IMR-90 (cell line): ENCODE data around the gene ADARB2. TPM values are rescaled to one million over a fixed set of nuclear protein-coding genes. Genes with fewer than 3 reads are reported as not detected.

Experiments used
- ATAC-seq: fragments of 200-7000 bp; cut with Tn5 transposase; 2 replicates; pipeline ENCODE4 v1.9.1; 2020; ENCODE audit warnings: low read depth, mild to moderate bottlenecking, moderate library complexity
- BruUV-seq: library from RNA; stranded (reverse); fragments of 400-500 nt; replicated peaks from 2 replicates; lab custom pipeline; 2021; lab: Mats Ljungman, UMichigan
- CTCF ChIA-PET: fragments of 300-600 bp; formaldehyde crosslinking; extraction: SDS; loops from one replicate; lab custom pipeline; 2021; ENCODE audit warnings: antibody characterized with exemption; lab: Yijun Ruan, JAX
- POLR2A ChIA-PET: fragments of 300-600 bp; sonication (Branson Sonifier 250); formaldehyde crosslinking; loops from one replicate; lab custom pipeline; 2022; ENCODE audit warnings: antibody characterized with exemption; ENCODE audit not compliant: unreplicated experiment; lab: Charles Lee
- DNase-seq: peaks from one replicate; pipeline ENCODE4 v3.0.0; 2013
- H2AFZ ChIP-seq: replicated peaks from 2 replicates; pipeline ENCODE3; 2013; ENCODE audit warnings: low read length, mild to moderate bottlenecking; ENCODE audit not compliant: poor library complexity
- H2AK5ac ChIP-seq: 2 replicates; pipeline ENCODE4 v1.6.1; 2013; ENCODE audit warnings: low read depth, low read length, inconsistent platforms
- H2AK9ac ChIP-seq: replicated peaks from 2 replicates; pipeline ENCODE3; 2013; ENCODE audit warnings: mild to moderate bottlenecking, low read depth, low read length, moderate library complexity; ENCODE audit not compliant: poor library complexity
- H2BK120ac ChIP-seq: 2 replicates; pipeline ENCODE4 v1.6.1; 2013; ENCODE audit warnings: low read depth, low read length, inconsistent platforms
- H2BK15ac ChIP-seq: 3 replicates; pipeline ENCODE4 v1.6.1; 2013; ENCODE audit warnings: low read depth, low read length, inconsistent platforms
- H2BK20ac ChIP-seq: 2 replicates; pipeline ENCODE4 v1.6.1; 2013; ENCODE audit warnings: low read depth, mild to moderate bottlenecking, inconsistent platforms, low read length, moderate library complexity
- H2BK5ac ChIP-seq: 2 replicates; pipeline ENCODE4 v1.6.1; 2013; ENCODE audit warnings: mild to moderate bottlenecking, low read depth, low read length, inconsistent platforms; ENCODE audit not compliant: poor library complexity, severe bottlenecking
- H3K14ac ChIP-seq: replicated peaks from 2 replicates; pipeline ENCODE4 v1.6.1; 2013; ENCODE audit warnings: low read depth, low read length, inconsistent platforms
- H3K18ac ChIP-seq: 2 replicates; pipeline ENCODE4 v1.6.1; 2013; ENCODE audit warnings: low read depth, low read length, control low read depth
- H3K23ac ChIP-seq: 2 replicates; pipeline ENCODE4 v1.6.1; 2013; ENCODE audit warnings: low read depth, low read length, inconsistent platforms
- H3K27ac ChIP-seq: 2 replicates; pipeline ENCODE4 v1.5.1; 2013; ENCODE audit warnings: mild to moderate bottlenecking, control low read depth, low read length; ENCODE audit not compliant: insufficient read depth
- H3K27me3 ChIP-seq: 2 replicates; pipeline ENCODE4 v1.6.1; 2013; ENCODE audit warnings: low read length; ENCODE audit not compliant: control insufficient read depth, insufficient read depth
- H3K36me3 ChIP-seq: 2 replicates; pipeline ENCODE4 v1.6.1; 2013; ENCODE audit warnings: low read length, mixed read lengths; ENCODE audit not compliant: control insufficient read depth, insufficient read depth
- H3K4ac ChIP-seq: 2 replicates; pipeline ENCODE4 v1.6.1; 2013; ENCODE audit warnings: low read depth, low read length, inconsistent platforms
- H3K4me1 ChIP-seq: 2 replicates; pipeline ENCODE4 v1.6.1; 2013; ENCODE audit warnings: low read length, mixed read lengths; ENCODE audit not compliant: control insufficient read depth, insufficient read depth
- H3K4me2 ChIP-seq: 2 replicates; pipeline ENCODE4 v1.6.1; 2013; ENCODE audit warnings: low read depth, mild to moderate bottlenecking, control low read depth, low read length, moderate library complexity
- H3K4me3 ChIP-seq: 2 replicates; pipeline ENCODE4 v1.5.1; 2013; ENCODE audit warnings: low read depth, mild to moderate bottlenecking, control low read depth, low read length, moderate library complexity; ENCODE audit not compliant: insufficient read depth
- H3K56ac ChIP-seq: 2 replicates; pipeline ENCODE4 v1.6.1; 2013; ENCODE audit warnings: low read length, inconsistent platforms; ENCODE audit not compliant: insufficient read depth; ENCODE audit errors: extremely low read depth
- H3K79me1 ChIP-seq, 2 experiments: 2 replicates each; pipeline ENCODE4 v1.6.1; 2013; ENCODE audit warnings: low read length in 2 of 2, inconsistent platforms in 1 of 2, low read depth in 1 of 2
- H3K9ac ChIP-seq: 2 replicates; pipeline ENCODE4 v1.6.1; 2013; ENCODE audit warnings: low read depth, low read length, control low read depth
- H3K9me1 ChIP-seq: 2 replicates; pipeline ENCODE4 v1.6.1; 2013; ENCODE audit warnings: low read length, inconsistent platforms; ENCODE audit not compliant: insufficient read depth
- H3K9me3 ChIP-seq: 2 replicates; pipeline ENCODE4 v1.6.1; 2013; ENCODE audit warnings: low read length; ENCODE audit not compliant: control insufficient read depth, insufficient read depth
- H4K20me1 ChIP-seq: 2 replicates; pipeline ENCODE4 v1.6.1; 2013; ENCODE audit warnings: low read length, inconsistent platforms; ENCODE audit not compliant: insufficient read depth
- H4K5ac ChIP-seq: 2 replicates; pipeline ENCODE4 v1.6.1; 2013; ENCODE audit warnings: mild to moderate bottlenecking, low read depth, low read length, control low read depth
- H4K8ac ChIP-seq, 2 experiments: 2 replicates each; pipeline ENCODE4 v1.6.1; 2013; ENCODE audit warnings: low read depth in 2 of 2, low read length in 2 of 2, control low read depth in 1 of 2, inconsistent platforms in 1 of 2
- H4K91ac ChIP-seq: 2 replicates; pipeline ENCODE4 v1.6.1; 2013; ENCODE audit warnings: low read depth, low read length, inconsistent platforms; ENCODE audit not compliant: insufficient read depth
- BHLHE40 ChIP-seq: fragments of 150-350 bp; IDR thresholded peaks from 2 replicates; pipeline ENCODE4 v1.6.1; 2016; ENCODE audit warnings: mild to moderate bottlenecking, low read depth, low read length
- CEBPB ChIP-seq: IDR thresholded peaks from 2 replicates; pipeline ENCODE4 v1.6.1; 2012; ENCODE audit warnings: low read depth, low read length, improper control_type of control experiment
- CHD1 ChIP-seq: IDR thresholded peaks from 2 replicates; pipeline ENCODE4 v1.6.1; 2012; ENCODE audit warnings: low read depth, low read length, improper control_type of control experiment
- CTCF ChIP-seq: conservative IDR thresholded peaks from 2 replicates; pipeline ENCODE4 v1.5.1; 2012; ENCODE audit warnings: mild to moderate bottlenecking, low read depth, low read length, improper control_type of control experiment
- ELK1 ChIP-seq: fragments of 150-350 bp; IDR thresholded peaks from 2 replicates; pipeline ENCODE4 v1.6.1; 2016; ENCODE audit warnings: low read depth, mild to moderate bottlenecking, low read length, moderate library complexity, borderline replicate concordance
- FOS ChIP-seq: fragments of 150-350 bp; IDR thresholded peaks from 2 replicates; pipeline ENCODE4 v1.6.1; 2016; ENCODE audit warnings: low read depth, low read length
- MAFK ChIP-seq: IDR thresholded peaks from 2 replicates; pipeline ENCODE4 v1.6.1; 2012; ENCODE audit warnings: low read depth, low read length, improper control_type of control experiment
- MAZ ChIP-seq: IDR thresholded peaks from 2 replicates; pipeline ENCODE4 v1.6.1; 2012; ENCODE audit warnings: low read depth, mild to moderate bottlenecking, low read length, improper control_type of control experiment, moderate library complexity, borderline replicate concordance
- MXI1 ChIP-seq: IDR thresholded peaks from 2 replicates; pipeline ENCODE4 v1.6.1; 2012; ENCODE audit warnings: low read depth, mild to moderate bottlenecking, low read length, moderate library complexity, borderline replicate concordance
- NFE2L2 ChIP-seq: fragments of 150-350 bp; IDR thresholded peaks from 2 replicates; pipeline ENCODE4 v1.6.1; 2016; ENCODE audit warnings: low read depth, mild to moderate bottlenecking, low read length
- POLR2A ChIP-seq: IDR thresholded peaks from 2 replicates; pipeline ENCODE4 v1.6.1; 2012; ENCODE audit warnings: mild to moderate bottlenecking, low read depth, low read length
- RAD21 ChIP-seq: IDR thresholded peaks from 2 replicates; pipeline ENCODE4 v1.6.1; 2012; ENCODE audit warnings: low read length, improper control_type of control experiment
- RCOR1 ChIP-seq: IDR thresholded peaks from 2 replicates; pipeline ENCODE4 v1.6.1; 2012; ENCODE audit warnings: mild to moderate bottlenecking, low read length, improper control_type of control experiment; ENCODE audit not compliant: insufficient replicate concordance
- RFX5 ChIP-seq: IDR thresholded peaks from 2 replicates; pipeline ENCODE4 v1.8.0; 2012; ENCODE audit warnings: low read depth, mild to moderate bottlenecking, low read length, moderate library complexity
- SMC3 ChIP-seq: fragments of 150-350 bp; IDR thresholded peaks from 2 replicates; pipeline ENCODE4 v1.6.1; 2016; ENCODE audit warnings: low read depth, mild to moderate bottlenecking, antibody characterized with exemption, low read length, moderate library complexity
- USF2 ChIP-seq: fragments of 150-350 bp; IDR thresholded peaks from 2 replicates; pipeline ENCODE4 v1.6.1; 2017; ENCODE audit warnings: mild to moderate bottlenecking, antibody characterized with exemption, low read length, low read depth
- WGBS, 2 experiments: methylation state at CpG; one replicate each; pipeline versions ENCODE4 v1.1.5 to v1.1.7; 2013; ENCODE audit warnings: missing lambda C conversion rate in 2 of 2; ENCODE audit not compliant: insufficient read length in 1 of 2; ENCODE audit errors: extremely low coverage in 2 of 2; 5-methylcytosine and 5-hydroxymethylcytosine counted together
- dilution Hi-C: fragments of 300-500 bp; cut with HindIII; formaldehyde crosslinking; loops from one replicate; pipeline ENCODE4 v1.14.3; 2018; ENCODE audit warnings: low sequenced_read_pairs; ENCODE audit not compliant: unreplicated experiment
- in situ Hi-C: fragments of 300-500 bp; cut with MboI; formaldehyde crosslinking; loops from 3 replicates; pipeline ENCODE4 v1.14.3; 2019; ENCODE audit warnings: low sequenced_read_pairs, inconsistent platforms, mixed read lengths
- intact Hi-C: fragments of 100-400 bp; cut with micrococcal nuclease; formaldehyde crosslinking; loops from 2 replicates; pipeline ENCODE4 v1.10.0; 2022
- polyA plus RNA-seq, 3 experiments: library from polyadenylated mRNA; depleted of rRNA; stranded (reverse); fragments of >200 nt; gene quantifications; 2 replicates each; pipeline ENCODE4 v1.2.3, GENCODE V29; 2012; ENCODE audit warnings: low replicate concordance in 1 of 3
- total RNA-seq: library from RNA; depleted of rRNA; stranded (reverse); fragments of >200 nt; gene quantifications from 2 replicates; pipeline ENCODE4 v1.2.3, GENCODE V29; 2012

Gene ADARB2
- total and polyA plus RNA-seq, 2 of the 4 experiments (the other 2 are of a cell fraction) = not detected

- intact Hi-C loops = no loop called here
- TF ChIP-seq ELK1 = no peak
- no peak for TF ChIP-seq MAZ
- TF ChIP-seq FOS = no peak
- TF ChIP-seq RAD21 = no peak
- TF ChIP-seq CEBPB = no peak
- TF ChIP-seq RFX5 = no peak
- TF ChIP-seq SMC3 = no peak
- TF ChIP-seq RCOR1 = no peak
- TF ChIP-seq MAFK = no peak
- TF ChIP-seq POLR2A = no peak
- TF ChIP-seq BHLHE40 = no peak
- TF ChIP-seq USF2 = no peak
- no peak for TF ChIP-seq CTCF
- TF ChIP-seq CHD1 = no peak
- TF ChIP-seq MXI1 = no peak
- TF ChIP-seq NFE2L2 = no peak
- ChIA-PET POLR2A (no interaction called here), CTCF (no interaction called here)
- no peak overlapping the region for H3K56ac ChIP-seq
- H4K5ac ChIP-seq = no peak overlapping the region
- H3K4me1 ChIP-seq = no peaks in the 10 kb centered on the region
- H2AK9ac ChIP-seq = no peak overlapping the region
- no peak overlapping the region for H3K4ac ChIP-seq
- dilution Hi-C loops = no loop called here
- H2BK5ac ChIP-seq = no peak overlapping the region
- no peaks in the 10 kb centered on the region for H3K79me1 ChIP-seq
- no peak overlapping the region for H3K4me2 ChIP-seq
- no peak overlapping the region for H3K27ac ChIP-seq
- H2BK20ac ChIP-seq = no peak overlapping the region
- no peaks in the 10 kb centered on the region for H3K9me1 ChIP-seq
- no peak overlapping the region for H4K8ac ChIP-seq
- no peak overlapping the region for H2BK15ac ChIP-seq
- H4K20me1 ChIP-seq = no peaks in the 10 kb centered on the region
- no peak overlapping the region for H2BK120ac ChIP-seq
- DNase-seq (no peak), ATAC-seq (no peak)
- no peak overlapping the region for H3K4me3 ChIP-seq
- peaks cover 56% of the 10 kb centered on the region for H3K9me3 ChIP-seq
- no peak overlapping the region for H2AFZ ChIP-seq
- H3K18ac ChIP-seq = no peak overlapping the region
- H4K91ac ChIP-seq = no peak overlapping the region
- in situ Hi-C loops = no loop called here
- no TSS peak for BruUV-seq
- no peak overlapping the region for H2AK5ac ChIP-seq
- no peaks in the 10 kb centered on the region for H3K27me3 ChIP-seq
- no peaks in the 10 kb centered on the region for H3K36me3 ChIP-seq
- H3K9ac ChIP-seq = no peak overlapping the region
- no peak overlapping the region for H3K23ac ChIP-seq
- no peak overlapping the region for H3K14ac ChIP-seq
- 51% methylated on average over 15 of the region's 29 CpGs; no CpG with 5 or more reads in 1 of the 2 experiments for WGBS, 2 experiments
These were observed 220.7 kb downstream of the ADARB2 start for GRCh38 chr10:1516492-1517165.
